MCF 10A (cell line): ENCODE results near the gene CERS6. TPM values are rescaled to one million over a fixed set of nuclear protein-coding genes. Genes with fewer than 3 reads are reported as not detected.
A peak's percentile ranks its signal among the peaks of the same experiment; 100 is the strongest.
"Not testable (repeated sequence)": the region's sequence is repeated elsewhere in the genome, so short reads cannot be mapped to it uniquely, and the experiment has no call there.

ENCODE experiments used
- BruUV-seq: library from RNA; stranded (reverse); fragments of 400-500 nt; replicated peaks from 2 replicates; lab custom pipeline; 2021; lab: Mats Ljungman, UMichigan
- CTCF ChIA-PET: fragments of 300-600 bp; sonication (Branson Sonifier 250); formaldehyde crosslinking; extraction: SDS; loops from one replicate; lab custom pipeline; 2021; ENCODE audit warnings: antibody characterized with exemption, inconsistent platforms; lab: Yijun Ruan, JAX
- POLR2A ChIA-PET: fragments of 300-600, 350-650 bp; sonication (Branson Sonifier 250); formaldehyde crosslinking; extraction: SDS; loops from one replicate; lab custom pipeline; 2020; ENCODE audit warnings: antibody characterized with exemption, inconsistent platforms; lab: Yijun Ruan, JAX
- DNase-seq: peaks from one replicate; pipeline ENCODE4 v3.0.0-alpha.2; 2018; ENCODE audit not compliant: unreplicated experiment
- H3K27ac Mint-ChIP-seq: one replicate; pipeline ENCODE4 v1.8.0; 2022; ENCODE audit warnings: mild to moderate bottlenecking, low read depth, mixed read lengths; ENCODE audit not compliant: unreplicated experiment
- H3K27me3 Mint-ChIP-seq: one replicate; pipeline ENCODE4 v1.8.0; 2022; ENCODE audit warnings: mixed read lengths; ENCODE audit not compliant: insufficient read depth, unreplicated experiment
- H3K36me3 Mint-ChIP-seq: one replicate; pipeline ENCODE4 v1.8.0; 2022; ENCODE audit warnings: mild to moderate bottlenecking, moderate library complexity, mixed read lengths; ENCODE audit not compliant: insufficient read depth, unreplicated experiment
- H3K4me1 Mint-ChIP-seq: one replicate; pipeline ENCODE4 v1.8.0; 2022; ENCODE audit warnings: mixed read lengths; ENCODE audit not compliant: insufficient read depth, unreplicated experiment
- H3K4me3 Mint-ChIP-seq: one replicate; pipeline ENCODE4 v1.8.0; 2022; ENCODE audit warnings: mild to moderate bottlenecking, moderate library complexity, mixed read lengths; ENCODE audit not compliant: unreplicated experiment
- H3K9me3 Mint-ChIP-seq: one replicate; pipeline ENCODE4 v1.8.0; 2022; ENCODE audit warnings: mixed read lengths; ENCODE audit not compliant: unreplicated experiment
- intact Hi-C: fragments of 100-400 bp; cut with micrococcal nuclease; formaldehyde crosslinking; loops from 2 replicates; pipeline ENCODE4 v1.14.1; 2022
- total RNA-seq: library from RNA; stranded (reverse); gene quantifications from 2 replicates; pipeline ENCODE4 v1.2.3, GENCODE V29; 2022
- TF ChIP-seq, protein P1 (sequence below): fragments of 200-600 bp; IDR thresholded peaks from one replicate; pipeline ENCODE4 v1.8.0; 2022; ENCODE audit warnings: antibody characterized with exemption, mild to moderate bottlenecking; ENCODE audit not compliant: unreplicated experiment

The CERS6 gene
- total RNA-seq, 1 experiment from 2014 or later: 27.4 TPM

DNA sequence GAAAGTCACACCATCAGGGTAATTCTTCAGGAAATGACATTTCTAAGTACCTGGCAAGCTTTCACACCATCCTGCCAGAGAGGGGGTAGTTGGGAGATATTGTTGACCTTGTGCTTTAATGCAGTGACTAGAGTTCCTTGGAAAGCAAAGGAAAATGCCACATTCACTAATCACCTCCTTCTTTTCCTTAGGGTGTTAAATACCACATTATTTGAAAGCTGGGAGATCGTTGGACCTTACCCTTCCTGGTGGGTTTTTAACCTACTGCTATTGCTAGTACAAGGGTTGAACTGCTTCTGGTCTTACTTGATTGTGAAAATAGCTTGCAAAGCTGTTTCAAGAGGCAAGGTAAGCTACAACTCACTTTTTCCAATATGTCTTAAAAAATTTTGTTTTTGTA, 309.3 kb downstream of the CERS6 start:
- Mint-ChIP-seq H3K27me3 (no peaks in the 10 kb centered on the region), H3K4me3 (no peak overlapping the region), H3K36me3 (peaks cover 46% of the 10 kb centered on the region), H3K9me3 (no peaks in the 10 kb centered on the region), H3K4me1 (peaks cover 5% of the 10 kb centered on the region), H3K27ac (no peak overlapping the region)
- DNase-seq: no peak
- TF ChIP-seq, protein P1, sequence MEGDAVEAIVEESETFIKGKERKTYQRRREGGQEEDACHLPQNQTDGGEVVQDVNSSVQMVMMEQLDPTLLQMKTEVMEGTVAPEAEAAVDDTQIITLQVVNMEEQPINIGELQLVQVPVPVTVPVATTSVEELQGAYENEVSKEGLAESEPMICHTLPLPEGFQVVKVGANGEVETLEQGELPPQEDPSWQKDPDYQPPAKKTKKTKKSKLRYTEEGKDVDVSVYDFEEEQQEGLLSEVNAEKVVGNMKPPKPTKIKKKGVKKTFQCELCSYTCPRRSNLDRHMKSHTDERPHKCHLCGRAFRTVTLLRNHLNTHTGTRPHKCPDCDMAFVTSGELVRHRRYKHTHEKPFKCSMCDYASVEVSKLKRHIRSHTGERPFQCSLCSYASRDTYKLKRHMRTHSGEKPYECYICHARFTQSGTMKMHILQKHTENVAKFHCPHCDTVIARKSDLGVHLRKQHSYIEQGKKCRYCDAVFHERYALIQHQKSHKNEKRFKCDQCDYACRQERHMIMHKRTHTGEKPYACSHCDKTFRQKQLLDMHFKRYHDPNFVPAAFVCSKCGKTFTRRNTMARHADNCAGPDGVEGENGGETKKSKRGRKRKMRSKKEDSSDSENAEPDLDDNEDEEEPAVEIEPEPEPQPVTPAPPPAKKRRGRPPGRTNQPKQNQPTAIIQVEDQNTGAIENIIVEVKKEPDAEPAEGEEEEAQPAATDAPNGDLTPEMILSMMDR: no peak
- intact Hi-C loops: no loop called here
- POLR2A ChIA-PET: no interaction called here
- CTCF ChIA-PET: interaction anchor here (0.8 to 1.1 kb wide), 3 partner anchors 419 to 430 kb away, joined by 3 to 4 read pairs (median 4); no protein-coding TSS in a partner anchor
- BruUV-seq: no TSS peak

GRCh38 chr2:168766600-168766999, 310.5 kb downstream of the CERS6 start:
- H3K27me3 Mint-ChIP-seq: no peaks in the 10 kb centered on the region
- H3K27ac Mint-ChIP-seq: no peak overlapping the region
- H3K4me3 Mint-ChIP-seq: no peak overlapping the region
- ChIA-PET CTCF (interaction anchor here (1.1 to 1.4 kb wide), 4 partner anchors 12 to 430 kb away, joined by 3 to 4 read pairs (median 3); no protein-coding TSS in a partner anchor), POLR2A (no interaction called here)
- H3K36me3 Mint-ChIP-seq: peaks cover 51% of the 10 kb centered on the region
- peaks cover 5% of the 10 kb centered on the region for H3K4me1 Mint-ChIP-seq
- TF ChIP-seq, protein P1: no peak
- intact Hi-C loops: no loop called here
- no TSS peak for BruUV-seq
- peak; percentile 42 for DNase-seq
- no peaks in the 10 kb centered on the region for H3K9me3 Mint-ChIP-seq

DNA sequence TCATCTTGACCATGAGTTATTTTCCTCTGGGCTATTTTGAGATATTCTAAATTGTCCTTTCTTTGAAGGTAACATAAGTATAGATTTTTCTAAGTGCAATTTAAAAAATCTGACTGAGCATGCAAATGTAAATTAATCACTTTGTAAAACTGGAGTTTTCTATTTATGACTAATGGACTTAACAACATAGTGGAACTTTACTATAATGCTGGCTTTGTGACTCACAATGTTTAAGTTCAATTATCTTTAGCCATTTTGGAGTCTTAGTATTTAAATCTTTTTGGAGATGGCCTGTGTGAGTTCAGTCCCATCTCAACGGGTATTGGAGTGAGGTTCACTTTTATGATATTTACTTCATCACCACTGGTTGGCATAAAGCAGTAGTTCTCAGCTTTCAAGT, 311.2 kb downstream of the CERS6 start:
- ChIA-PET POLR2A (no interaction called here), CTCF (interaction anchor here (1.1 to 1.4 kb wide), 2 partner anchors 17 to 27 kb away, joined by 3 read pairs; no protein-coding TSS in a partner anchor)
- Mint-ChIP-seq H3K9me3 (no peaks in the 10 kb centered on the region), H3K27me3 (no peaks in the 10 kb centered on the region), H3K36me3 (peaks cover 51% of the 10 kb centered on the region), H3K27ac (no peak overlapping the region), H3K4me1 (peaks cover 5% of the 10 kb centered on the region), H3K4me3 (no peak overlapping the region)
- intact Hi-C loops: no loop called here
- DNase-seq: no peak
- TF ChIP-seq, protein P1: no peak
- no TSS peak for BruUV-seq

DNA sequence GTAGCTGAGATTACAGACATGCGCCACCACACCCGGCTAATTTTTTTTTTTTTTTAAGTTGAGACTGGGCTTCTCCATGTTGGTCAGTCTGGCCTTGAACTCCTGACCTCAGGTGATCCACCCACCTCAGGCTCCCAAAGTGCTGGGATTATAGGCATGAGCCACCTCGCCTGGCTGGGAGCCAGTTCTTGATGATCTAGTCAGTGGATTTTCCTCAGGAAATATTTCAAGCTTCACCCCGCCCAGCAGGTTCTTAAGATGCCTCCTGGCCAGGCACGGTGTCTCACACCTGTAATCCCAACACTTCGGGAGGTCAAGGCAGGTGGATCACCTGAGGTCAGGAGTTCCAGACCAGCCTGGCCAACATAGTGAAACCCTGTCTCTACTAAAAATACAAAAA, 312.3 kb downstream of the CERS6 start:
- H3K4me3 Mint-ChIP-seq, H3K4me1 Mint-ChIP-seq, POLR2A ChIA-PET, BruUV-seq, H3K9me3 Mint-ChIP-seq, H3K27me3 Mint-ChIP-seq, H3K27ac Mint-ChIP-seq, intact Hi-C loops: not testable (repeated sequence)
- peak; percentile 11 for DNase-seq
- peaks cover 54% of the 10 kb centered on the region for H3K36me3 Mint-ChIP-seq
- CTCF ChIA-PET: interaction anchor here (0.8 to 1.4 kb wide), 3 partner anchors 10 to 422 kb away, joined by 3 read pairs; no protein-coding TSS in a partner anchor
